ENCODE results near the gene WBP2. TPM values are rescaled to one million over a fixed set of nuclear protein-coding genes. Genes with fewer than 3 reads are reported as not detected.

The WBP2 gene
- total and polyA plus RNA-seq, 2 of the 13 experiments (the other 11 are each of a cell fraction or from before 2014, with no cell fraction given) = 29.2 to 29.5 TPM

- TF ChIP-seq JARID2 (CRISPR knock-in tag; IDR thresholded peaks at IDR 0.05; ENCODE audit: insufficient replicate concordance) = no peak
- peak; percentile 56 for TF ChIP-seq TBX2 (CRISPR knock-in tag; IDR thresholded peaks at IDR 0.05; ENCODE audit: borderline replicate concordance)
- peak; percentile 44; the same call in 1 of the 2 replicates for TF ChIP-seq SSRP1 (CRISPR knock-in tag; IDR thresholded peaks at IDR 0.05)
- no peak for TF ChIP-seq HNF1A (IDR thresholded peaks at IDR 0.05; ENCODE audit: low read depth)
- 0 out of 2 replicates have a peak, but pooled peaks have one; percentile 29 for TF ChIP-seq HNF1A (CRISPR knock-in tag; IDR thresholded peaks at IDR 0.05; ENCODE audit: borderline replicate concordance)
- TF ChIP-seq AHDC1 (CRISPR knock-in tag; IDR thresholded peaks at IDR 0.05; ENCODE audit: borderline replicate concordance) = 0 out of 2 replicates have a peak, but pooled peaks have one; percentile 22
- TF ChIP-seq ATM (IDR thresholded peaks at IDR 0.05; ENCODE audit: borderline replicate concordance) = no peak
- TF ChIP-seq PITX1 (CRISPR knock-in tag; IDR thresholded peaks at IDR 0.05) = peak; percentile 33; the same call in 1 of the 2 replicates
- TF ChIP-seq HOXA3 (CRISPR knock-in tag; IDR thresholded peaks at IDR 0.05) = peak; percentile 60
- peak; percentile 20; the same call in 1 of the 2 replicates for TF ChIP-seq ARHGAP35 (CRISPR knock-in tag; IDR thresholded peaks at IDR 0.05; ENCODE audit: borderline replicate concordance)
- TF ChIP-seq ZMYM3 (CRISPR knock-in tag; IDR thresholded peaks at IDR 0.05) = 0 out of 2 replicates have a peak, but pooled peaks have one; percentile 46
- peak in 1 of 2 experiments; percentile 44; a peak in 1 of 4 replicates for TF ChIP-seq HMGXB4 (CRISPR knock-in tag; IDR thresholded peaks at IDR 0.05; ENCODE audit: borderline replicate concordance in 1 of 2, low read depth in 1 of 2)
- no peak for TF ChIP-seq HBP1 (CRISPR knock-in tag; IDR thresholded peaks at IDR 0.05; ENCODE audit: low read depth)
- peak; percentile 10; the same call in 1 of the 2 replicates for TF ChIP-seq TCF7 (IDR thresholded peaks at IDR 0.05; ENCODE audit: low read depth)
Observed at GRCh38 chr17:75843577-75844529, 11.3 kb downstream of the WBP2 start, which contains the start of gene UNC13D (continued).

Data from HepG2 (cell line).